HFFc6 (cell line): ENCODE measurements around the gene THOP1. TPM values are rescaled to one million over a fixed set of nuclear protein-coding genes. Genes with fewer than 3 reads are reported as not detected.

Experiments used
- DNase-seq: peaks from one replicate; pipeline ENCODE4 v3.0.0-alpha.2; 2018
- H3K27ac Mint-ChIP-seq: 2 replicates; pipeline ENCODE4 v1.8.0; 2020; ENCODE audit warnings: mild to moderate bottlenecking, mixed read lengths
- H3K27me3 Mint-ChIP-seq: 2 replicates; pipeline ENCODE4 v1.8.0; 2021; ENCODE audit warnings: mild to moderate bottlenecking, moderate library complexity, mixed read lengths; ENCODE audit not compliant: insufficient read depth
- H3K36me3 Mint-ChIP-seq: 2 replicates; pipeline ENCODE4 v1.8.0; 2021; ENCODE audit warnings: low read depth, mixed read lengths
- H3K4me1 Mint-ChIP-seq: 2 replicates; pipeline ENCODE4 v1.8.0; 2020; ENCODE audit warnings: low read depth, mixed read lengths
- H3K4me3 Mint-ChIP-seq: 2 replicates; pipeline ENCODE4 v1.8.0; 2020; ENCODE audit warnings: mild to moderate bottlenecking, moderate library complexity, mixed read lengths
- H3K9me3 Mint-ChIP-seq: 2 replicates; pipeline ENCODE4 v1.8.0; 2020; ENCODE audit warnings: mild to moderate bottlenecking, mixed read lengths
- CTCF ChIP-seq: fragments of 200-600 bp; sonication (generic); IDR thresholded peaks from 2 replicates; pipeline ENCODE4 v1.5.0; 2021; ENCODE audit warnings: antibody characterized with exemption, mild to moderate bottlenecking
- total RNA-seq, 6 experiments: library from RNA; stranded (reverse); fragmentation: NEBNext Ultra II Directional; extraction: Animal tissue kit (Norgen Biotek cat#: 25700); gene quantifications; 2 replicates in 1 of 6; 3 replicates in 5 of 6; pipeline ENCODE4 v1.2.3, GENCODE V29; 2021

Gene THOP1
- total RNA-seq, 6 experiments from 2014 or later: 83.7 to 114 (median 94.3) TPM

- H3K4me3 Mint-ChIP-seq: no peak overlapping the region
- no peaks in the 10 kb centered on the region for H3K4me1 Mint-ChIP-seq
- H3K27ac Mint-ChIP-seq: no peak overlapping the region
- no peaks in the 10 kb centered on the region for H3K9me3 Mint-ChIP-seq
- DNase-seq: no peak
- H3K27me3 Mint-ChIP-seq: no peaks in the 10 kb centered on the region
- H3K36me3 Mint-ChIP-seq: peaks cover 17% of the 10 kb centered on the region; the same call in 1 of the 2 replicates
- TF ChIP-seq CTCF: no peak
Measured at GRCh38 chr19:2811221-2811722, 26.0 kb downstream of the THOP1 start.

GRCh38 chr19:2811735-2812413, 26.6 kb downstream of the THOP1 start:
- no peak for DNase-seq
- no peak for TF ChIP-seq CTCF
- H3K27ac Mint-ChIP-seq: no peak overlapping the region
- H3K4me1 Mint-ChIP-seq: no peaks in the 10 kb centered on the region
- no peak overlapping the region for H3K4me3 Mint-ChIP-seq
- no peaks in the 10 kb centered on the region for H3K9me3 Mint-ChIP-seq
- no peaks in the 10 kb centered on the region for H3K27me3 Mint-ChIP-seq
- H3K36me3 Mint-ChIP-seq: peaks cover 13% of the 10 kb centered on the region; the same call in 1 of the 2 replicates

GRCh38 chr19:2812414-2813234, 27.3 kb downstream of the THOP1 start:
- no peaks in the 10 kb centered on the region for H3K4me1 Mint-ChIP-seq
- no peaks in the 10 kb centered on the region; the same call in 1 of the 2 replicates for H3K27me3 Mint-ChIP-seq
- no peak for DNase-seq
- peaks cover 13% of the 10 kb centered on the region; the same call in 1 of the 2 replicates for H3K36me3 Mint-ChIP-seq
- H3K4me3 Mint-ChIP-seq: no peak overlapping the region
- H3K9me3 Mint-ChIP-seq: no peaks in the 10 kb centered on the region; the same call in 1 of the 2 replicates
- TF ChIP-seq CTCF: 0 out of 2 replicates have a peak, but pooled peaks have one; percentile 12
- H3K27ac Mint-ChIP-seq: no peak overlapping the region

DNA sequence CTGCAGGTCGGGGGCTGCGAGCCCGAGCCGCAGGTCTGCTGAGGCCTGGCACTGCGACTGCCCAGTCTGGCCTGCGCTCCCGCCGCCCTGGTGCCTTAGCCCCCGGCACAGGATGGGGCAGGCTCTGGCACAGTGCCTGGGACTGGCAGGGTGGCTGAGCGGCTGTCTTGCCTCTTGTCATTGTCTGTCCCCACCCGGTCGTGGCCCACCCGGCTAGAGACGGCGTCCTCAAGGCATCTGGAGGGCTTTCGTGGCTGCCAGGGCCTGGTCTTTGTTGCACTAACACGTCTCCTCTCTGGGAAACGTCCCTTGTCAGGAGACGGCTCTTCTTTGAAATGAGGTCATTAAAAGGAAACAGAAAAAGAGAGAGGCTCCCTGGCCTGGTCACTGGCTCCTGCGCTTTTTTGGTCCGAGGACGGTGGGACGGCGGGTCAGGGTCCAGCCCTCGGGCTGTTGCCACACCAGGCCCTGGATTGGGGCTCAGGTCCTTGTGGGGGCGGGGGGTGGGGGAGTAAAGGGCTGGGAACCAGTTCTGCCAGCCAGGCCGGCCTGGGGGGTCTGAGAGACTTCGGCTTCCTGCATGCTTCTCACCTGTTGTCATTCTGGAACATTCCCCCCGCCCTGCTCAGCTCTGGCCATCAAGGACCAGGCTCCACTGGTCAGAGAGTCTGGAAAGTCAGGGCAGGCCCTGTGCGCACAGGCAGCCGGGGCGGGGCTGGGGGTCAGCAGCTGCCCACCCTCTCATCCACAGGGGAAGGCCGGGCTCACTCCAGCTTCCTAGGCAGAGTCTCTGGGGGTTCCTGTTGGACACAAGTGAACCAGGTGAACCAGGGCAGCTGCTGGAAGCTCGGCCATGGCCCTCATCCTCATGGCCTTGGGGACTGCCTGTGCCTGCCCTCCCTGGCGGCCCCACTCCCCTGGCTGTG, 28.2 kb downstream of the THOP1 start:
- H3K9me3 Mint-ChIP-seq: no peaks in the 10 kb centered on the region; the same call in 1 of the 2 replicates
- H3K27me3 Mint-ChIP-seq: no peaks in the 10 kb centered on the region; the same call in 1 of the 2 replicates
- H3K27ac Mint-ChIP-seq: no peak overlapping the region
- no peak overlapping the region for H3K4me3 Mint-ChIP-seq
- TF ChIP-seq CTCF: no peak
- DNase-seq: no peak
- H3K4me1 Mint-ChIP-seq: no peaks in the 10 kb centered on the region
- peaks cover 13% of the 10 kb centered on the region; the same call in 1 of the 2 replicates for H3K36me3 Mint-ChIP-seq

GRCh38 chr19:2814426-2814825, 29.1 kb downstream of the THOP1 start:
- H3K4me1 Mint-ChIP-seq: no peaks in the 10 kb centered on the region
- no peak for DNase-seq
- no peaks in the 10 kb centered on the region; the same call in 1 of the 2 replicates for H3K9me3 Mint-ChIP-seq
- H3K27ac Mint-ChIP-seq: no peak overlapping the region
- H3K4me3 Mint-ChIP-seq: no peak overlapping the region
- 0 out of 2 replicates have a peak, but pooled peaks cover 7% of the 10 kb centered on the region for H3K36me3 Mint-ChIP-seq
- H3K27me3 Mint-ChIP-seq: no peaks in the 10 kb centered on the region; the same call in 1 of the 2 replicates
- no peak for TF ChIP-seq CTCF
